HG02610 (cell line): ENCODE results near the gene TXNDC2.

Experiments
- ATAC-seq: cut with Tn5 transposase; IDR thresholded peaks from one replicate; pipeline ENCODE4 v1.9.1; 2021; ENCODE audit warnings: mild to moderate bottlenecking, moderate library complexity; ENCODE audit not compliant: unreplicated experiment

TXNDC2 gene

DNA sequence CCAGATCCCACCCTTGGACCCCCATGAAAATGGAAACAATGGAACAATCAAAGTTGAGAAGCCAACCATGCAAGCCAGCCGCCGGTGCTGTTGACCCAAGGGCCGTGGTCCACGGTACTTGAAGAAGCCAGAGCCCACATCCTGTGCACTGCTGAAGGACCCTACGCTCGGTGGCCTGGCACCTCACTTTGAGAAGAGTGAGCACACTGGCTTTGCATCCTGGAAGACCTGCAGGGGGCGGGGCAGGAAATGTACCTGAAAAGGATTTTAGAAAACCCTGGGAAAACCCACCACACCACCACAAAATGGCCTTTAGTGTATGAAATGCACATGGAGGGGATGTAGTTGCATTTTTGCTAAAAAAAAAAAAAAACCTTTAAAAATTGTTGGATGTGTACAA lies 26.5 kb upstream of the TXNDC2 start:
- no peak for ATAC-seq

- no peak for ATAC-seq
Measured at GRCh38 chr18:9860682-9861081, 25.1 kb upstream of the TXNDC2 start.

GRCh38 chr18:9861157-9861556 lies 24.6 kb upstream of the TXNDC2 start:
- peak; percentile 79 for ATAC-seq

- ATAC-seq = no peak
Measured at GRCh38 chr18:9861933-9862332, 23.8 kb upstream of the TXNDC2 start.

DNA sequence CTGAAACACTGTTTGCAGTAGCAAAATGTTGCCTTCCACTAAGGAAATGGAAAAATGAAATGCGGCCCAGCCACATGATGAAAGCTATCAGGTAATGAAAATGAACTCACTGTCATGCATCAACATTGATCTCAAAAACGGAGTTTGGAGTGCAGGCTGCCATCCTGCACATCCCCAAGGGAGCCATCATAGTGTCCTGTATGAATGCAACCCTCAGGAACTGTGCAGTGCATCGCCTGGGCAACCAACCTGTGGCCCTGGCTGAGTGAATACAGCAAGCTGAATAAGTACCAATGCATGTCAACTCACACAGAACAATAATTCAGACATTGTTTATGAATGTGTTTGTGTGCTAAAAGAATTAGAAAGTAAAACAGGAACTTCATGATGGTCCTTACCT lies 23.1 kb upstream of the TXNDC2 start:
- ATAC-seq = no peak

GRCh38 chr18:9863282-9863681 lies 22.5 kb upstream of the TXNDC2 start:
- ATAC-seq = no peak

GRCh38 chr18:9865764-9866490 lies 19.8 kb upstream of the TXNDC2 start:
- no peak for ATAC-seq

GRCh38 chr18:9866627-9867026 lies 19.1 kb upstream of the TXNDC2 start:
- no peak for ATAC-seq

DNA sequence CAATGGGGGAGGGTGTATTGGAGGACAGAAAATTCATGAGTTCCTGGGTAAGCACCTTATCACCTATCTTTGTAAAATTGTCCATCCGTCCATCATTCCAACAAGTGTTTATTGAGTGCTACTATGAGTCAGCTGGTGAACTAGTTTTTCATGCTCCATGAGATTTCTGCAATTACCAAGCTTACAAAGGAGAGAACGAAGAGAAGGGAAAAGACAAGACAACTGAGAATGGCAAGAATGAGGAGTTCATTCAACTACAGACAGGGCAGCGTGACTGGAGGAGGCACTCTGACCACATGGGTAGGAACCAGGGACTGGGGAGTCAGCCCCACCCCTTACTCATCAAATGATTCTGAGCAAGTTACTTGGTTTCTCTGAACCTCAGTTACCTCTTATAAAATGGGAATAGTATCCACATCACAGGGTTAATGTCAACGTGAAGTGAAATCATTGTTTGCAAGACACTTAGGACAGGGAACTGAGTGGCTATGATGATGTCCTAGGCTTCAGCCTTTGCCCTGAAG lies 18.6 kb upstream of the TXNDC2 start:
- ATAC-seq = no peak

DNA sequence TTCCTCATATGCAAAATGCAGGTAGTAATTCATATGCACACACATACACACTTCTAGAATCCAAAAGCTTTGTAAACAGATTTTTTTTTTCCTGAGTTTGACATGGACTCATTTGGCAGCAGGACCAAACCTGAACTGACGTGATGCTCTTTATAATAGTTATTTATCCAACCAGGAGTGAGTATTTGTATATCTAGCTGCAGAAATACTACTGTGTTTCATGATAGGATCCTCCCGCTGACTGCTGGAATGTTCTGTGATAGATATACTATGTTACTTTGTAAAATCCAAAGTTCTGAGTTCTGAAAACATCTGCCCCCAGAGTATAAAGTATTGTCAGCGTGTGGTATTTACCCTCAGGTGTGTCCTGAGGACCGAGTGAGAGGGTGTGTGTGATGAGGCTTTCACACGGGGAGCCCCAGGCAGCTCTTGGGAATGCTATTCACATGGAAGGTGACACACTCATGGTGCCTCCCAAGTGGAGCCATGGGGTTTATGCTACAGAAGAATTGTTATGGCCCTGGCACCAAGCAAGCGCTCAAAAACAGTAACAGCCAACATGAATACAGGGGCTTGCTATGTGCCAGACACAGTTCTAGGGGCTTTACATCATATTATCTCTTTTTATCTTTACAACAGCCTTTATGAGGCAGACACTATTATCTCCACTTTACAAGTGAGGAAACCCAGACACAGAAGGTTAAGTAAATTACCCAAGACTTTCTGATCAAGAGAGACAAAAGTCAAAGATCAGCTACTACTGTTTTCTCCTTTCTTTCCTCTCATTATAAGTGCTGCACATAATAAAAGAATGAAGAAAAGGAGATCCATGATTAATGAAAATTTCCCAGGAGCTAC lies 16.7 kb upstream of the TXNDC2 start:
- no peak for ATAC-seq

GRCh38 chr18:9869715-9870430 lies 15.9 kb upstream of the TXNDC2 start:
- ATAC-seq = peak; percentile 49

DNA sequence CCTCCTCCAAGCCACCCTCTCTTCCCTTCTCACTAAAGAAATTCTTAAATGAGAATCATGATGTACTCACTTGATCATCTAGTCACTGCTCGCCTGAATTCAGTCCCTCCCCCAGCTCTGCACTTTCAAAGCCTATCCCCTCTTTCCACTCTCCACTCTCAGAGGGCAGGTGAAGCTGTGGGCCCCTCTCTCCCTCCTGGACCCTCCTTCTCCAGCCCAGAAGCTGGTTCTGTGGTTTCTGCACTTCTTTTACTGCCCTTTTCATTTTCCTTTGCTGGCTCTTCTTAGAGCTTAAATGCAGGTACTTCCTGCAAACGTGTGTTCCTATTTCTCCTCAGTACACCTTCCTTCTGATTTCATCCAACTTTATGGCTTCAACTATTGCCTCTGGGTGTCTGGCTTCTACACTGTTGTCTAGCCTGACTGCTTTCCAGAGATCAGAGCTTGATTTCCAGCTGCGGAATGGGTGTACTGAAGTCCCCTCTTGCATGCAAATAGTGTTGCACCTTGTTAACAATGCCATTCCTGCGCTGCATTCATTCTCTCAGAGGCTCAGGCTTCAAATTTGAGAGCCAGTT lies 15.3 kb upstream of the TXNDC2 start:
- no peak for ATAC-seq

DNA sequence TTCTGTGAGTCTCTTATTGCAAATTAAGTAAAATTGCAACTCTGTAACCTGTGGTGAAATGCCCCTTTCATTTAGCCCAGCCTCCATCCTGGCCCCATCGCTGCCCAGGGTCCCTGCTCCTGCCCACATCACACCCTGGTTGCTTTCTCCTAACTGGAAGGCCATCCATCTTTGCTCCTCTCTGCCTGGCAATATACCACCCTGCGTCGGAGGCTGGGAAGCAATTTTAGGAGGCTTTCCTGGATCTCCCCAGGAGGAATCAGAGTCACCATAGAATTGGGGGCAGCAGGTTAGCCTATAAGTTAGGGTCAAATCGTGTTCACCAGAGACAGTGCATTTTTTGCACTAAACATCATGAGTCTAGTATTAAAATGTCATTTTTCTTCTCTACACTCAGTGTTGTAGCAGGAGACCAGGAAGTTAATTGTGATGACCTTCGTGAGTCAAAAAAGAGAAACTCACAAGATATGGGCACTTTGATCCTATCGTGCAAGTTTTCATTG lies 14.5 kb upstream of the TXNDC2 start:
- ATAC-seq = no peak

GRCh38 chr18:9872823-9873222 lies 12.9 kb upstream of the TXNDC2 start:
- ATAC-seq = no peak

DNA sequence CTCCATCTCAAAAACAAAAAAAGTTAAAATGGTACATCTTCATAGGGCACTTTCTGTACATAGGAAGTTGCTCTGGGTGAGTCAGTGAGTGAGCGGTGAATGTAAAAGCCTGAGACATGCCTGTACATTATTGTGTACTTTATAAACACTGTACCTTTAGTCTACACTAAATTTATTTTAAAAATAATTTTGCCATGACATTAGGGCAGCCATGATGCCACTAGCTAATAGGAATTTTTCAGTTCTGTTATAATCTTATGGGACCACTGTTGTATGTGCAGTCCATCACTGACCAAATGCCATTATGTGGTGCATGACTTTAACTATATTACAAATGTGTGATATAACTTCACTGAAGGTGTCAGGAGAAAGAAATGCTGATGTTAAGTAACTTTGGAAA lies 11.0 kb upstream of the TXNDC2 start:
- ATAC-seq = no peak

GRCh38 chr18:9876212-9876866 lies 9.4 kb upstream of the TXNDC2 start:
- ATAC-seq = no peak

- no peak for ATAC-seq
Measured at GRCh38 chr18:9876867-9877654, 8.7 kb upstream of the TXNDC2 start.

GRCh38 chr18:9877655-9878014 lies 8.1 kb upstream of the TXNDC2 start:
- no peak for ATAC-seq

- no peak for ATAC-seq
Measured at GRCh38 chr18:9878095-9878494, 7.7 kb upstream of the TXNDC2 start.

- no peak for ATAC-seq
Measured at GRCh38 chr18:9878783-9879242, 7.0 kb upstream of the TXNDC2 start.
